ENCODE measurements around the gene ZBTB7C.
"Not testable (repeated sequence)": the region's sequence is repeated elsewhere in the genome, so short reads cannot be mapped to it uniquely, and the experiment has no call there.

DNA sequence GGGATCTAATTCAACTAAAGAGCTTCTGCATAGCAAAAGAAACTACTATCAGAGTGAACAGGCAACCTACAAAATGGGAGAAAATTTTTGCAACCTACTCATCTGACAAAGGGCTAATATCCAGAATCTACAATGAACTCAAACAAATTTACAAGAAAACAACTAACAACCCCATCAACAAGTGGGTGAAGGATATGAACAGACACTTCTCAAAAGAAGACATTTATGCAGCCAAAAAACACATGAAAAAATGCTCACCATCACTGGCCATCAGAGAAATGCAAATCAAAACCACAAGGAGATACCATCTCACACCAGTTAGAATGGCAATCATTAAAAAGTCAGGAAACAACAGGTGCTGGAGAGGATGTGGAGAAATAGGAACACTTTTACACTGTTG, 127.7 kb downstream of the ZBTB7C start:
- TF ChIP-seq CTCF (conservative IDR thresholded peaks at IDR 0.05; ENCODE audit: low read length); EZH2phosphoT487 (IDR thresholded peaks at IDR 0.05; ENCODE audit: borderline replicate concordance): not testable (repeated sequence)

Measured in Loucy (cell line).